Left kidney (tissue), 2 donors: ENCODE data around the gene GRIN2A. TPM values are rescaled to one million over a fixed set of nuclear protein-coding genes. Genes with fewer than 3 reads are reported as not detected.

Experiments
- DNase-seq: peaks from one replicate; pipeline ENCODE4 v3.0.0-alpha.2; 2013
- polyA plus RNA-seq: library from polyadenylated mRNA; unstranded; fragments of 120-200 nt; gene quantifications from one replicate; pipeline ENCODE4 v1.2.1, GENCODE V29; 2013; ENCODE audit not compliant: insufficient read length

Gene GRIN2A
- polyA plus RNA-seq, 1 donor = 9.2 TPM

GRCh38 chr16:10085078-10085798 lies 97.0 kb downstream of the GRIN2A start:
- no peak for DNase-seq

- DNase-seq = no peak
Measured at GRCh38 chr16:10083301-10083700, 98.9 kb downstream of the GRIN2A start.

GRCh38 chr16:10081201-10081940 lies 100.9 kb downstream of the GRIN2A start:
- DNase-seq = no peak

- no peak for DNase-seq
Measured at GRCh38 chr16:10080051-10080772, 102.0 kb downstream of the GRIN2A start.

- no peak for DNase-seq
Measured at GRCh38 chr16:10078541-10078949, 103.7 kb downstream of the GRIN2A start.

- no peak for DNase-seq
Measured at GRCh38 chr16:10077861-10078260, 104.4 kb downstream of the GRIN2A start.

GRCh38 chr16:10076037-10076436 lies 106.2 kb downstream of the GRIN2A start:
- no peak for DNase-seq

- DNase-seq = no peak
Measured at GRCh38 chr16:10070591-10070990, 111.6 kb downstream of the GRIN2A start.

GRCh38 chr16:10069374-10069773 lies 112.9 kb downstream of the GRIN2A start:
- no peak for DNase-seq

- no peak for DNase-seq
Measured at GRCh38 chr16:10067835-10068234, 114.4 kb downstream of the GRIN2A start.

GRCh38 chr16:10067406-10067805 lies 114.8 kb downstream of the GRIN2A start:
- no peak for DNase-seq

GRCh38 chr16:10065019-10065418 lies 117.2 kb downstream of the GRIN2A start:
- DNase-seq = no peak

GRCh38 chr16:10048850-10049249 lies 133.4 kb downstream of the GRIN2A start:
- DNase-seq = no peak

- no peak for DNase-seq
Measured at GRCh38 chr16:10045947-10046346, 136.3 kb downstream of the GRIN2A start.

GRCh38 chr16:10045291-10045775 lies 136.9 kb downstream of the GRIN2A start:
- no peak for DNase-seq

- peak; percentile 20 for DNase-seq
Measured at GRCh38 chr16:10040136-10041080, 141.8 kb downstream of the GRIN2A start.

- DNase-seq = peak; percentile 59
Measured at GRCh38 chr16:10039220-10040096, 142.8 kb downstream of the GRIN2A start.

- no peak for DNase-seq
Measured at GRCh38 chr16:10037751-10038150, 144.5 kb downstream of the GRIN2A start.

GRCh38 chr16:10036956-10037355 lies 145.3 kb downstream of the GRIN2A start:
- peak; percentile 13 for DNase-seq

- no peak for DNase-seq
Measured at GRCh38 chr16:10033556-10033955, 148.7 kb downstream of the GRIN2A start.

GRCh38 chr16:10031955-10032354 lies 150.3 kb downstream of the GRIN2A start:
- no peak for DNase-seq
